ES-I3 (cell line): ENCODE measurements around the gene FGF7.

Experiments used
- H3K36me3 ChIP-seq: 2 replicates; pipeline ENCODE4 v1.6.1; 2013; ENCODE audit warnings: mild to moderate bottlenecking, low read length, control low read depth, moderate library complexity; ENCODE audit not compliant: insufficient read depth
- H3K4me1 ChIP-seq: 2 replicates; pipeline ENCODE4 v1.6.1; 2013; ENCODE audit warnings: mild to moderate bottlenecking, control low read depth, low read length; ENCODE audit not compliant: insufficient read depth
- H3K9ac ChIP-seq: 2 replicates; pipeline ENCODE4 v1.6.1; 2013; ENCODE audit warnings: low read depth, mild to moderate bottlenecking, low read length, moderate library complexity
- H3K9me3 ChIP-seq: 2 replicates; pipeline ENCODE4 v1.6.1; 2013; ENCODE audit warnings: mild to moderate bottlenecking, low read length, moderate library complexity; ENCODE audit not compliant: control insufficient read depth, insufficient read depth

Gene FGF7

DNA sequence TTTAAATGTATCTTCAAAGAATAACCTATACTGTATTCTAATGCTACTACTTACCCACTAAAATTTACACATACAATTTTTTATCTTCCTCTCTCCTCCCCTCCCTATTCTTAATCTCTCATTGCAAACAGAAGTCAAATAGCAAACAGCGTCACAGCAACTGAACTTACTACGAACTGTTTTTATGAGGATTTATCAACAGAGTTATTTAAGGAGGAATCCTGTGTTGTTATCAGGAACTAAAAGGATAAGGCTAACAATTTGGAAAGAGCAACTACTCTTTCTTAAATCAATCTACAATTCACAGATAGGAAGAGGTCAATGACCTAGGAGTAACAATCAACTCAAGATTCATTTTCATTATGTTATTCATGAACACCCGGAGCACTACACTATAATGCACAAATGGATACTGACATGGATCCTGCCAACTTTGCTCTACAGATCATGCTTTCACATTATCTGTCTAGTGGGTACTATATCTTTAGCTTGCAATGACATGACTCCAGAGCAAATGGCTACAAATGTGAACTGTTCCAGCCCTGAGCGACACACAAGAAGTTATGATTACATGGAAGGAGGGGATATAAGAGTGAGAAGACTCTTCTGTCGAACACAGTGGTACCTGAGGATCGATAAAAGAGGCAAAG is 984 bp downstream of the FGF7 start:
- Histone ChIP-seq H3K9me3 (no peaks in the 10 kb centered on the region), H3K4me1 (peaks cover 9% of the 10 kb centered on the region; the same call in 1 of the 2 replicates), H3K36me3 (no peaks in the 10 kb centered on the region), H3K9ac (no peak overlapping the region)

DNA sequence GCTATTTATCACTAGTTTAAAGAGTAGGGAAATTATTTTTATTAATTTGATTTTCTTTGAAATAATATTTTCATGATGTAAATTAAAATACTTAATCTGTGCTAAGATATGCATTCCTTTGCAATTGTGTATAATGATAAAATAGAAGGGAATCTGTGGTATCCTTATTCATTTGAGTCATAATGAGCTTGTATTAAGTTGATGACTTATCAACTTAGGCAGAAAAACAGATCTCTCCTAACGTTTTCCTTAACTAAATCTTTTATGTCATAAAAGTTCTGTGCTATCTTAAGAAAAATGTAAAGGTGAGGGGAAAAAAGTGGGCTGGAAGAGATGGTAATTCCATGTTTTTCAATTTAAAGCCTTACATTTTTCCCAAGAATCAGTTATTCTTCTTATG is 1.9 kb downstream of the FGF7 start:
- Histone ChIP-seq H3K4me1 (peaks cover 9% of the 10 kb centered on the region; the same call in 1 of the 2 replicates), H3K9me3 (no peaks in the 10 kb centered on the region), H3K9ac (no peak overlapping the region), H3K36me3 (no peaks in the 10 kb centered on the region)

DNA sequence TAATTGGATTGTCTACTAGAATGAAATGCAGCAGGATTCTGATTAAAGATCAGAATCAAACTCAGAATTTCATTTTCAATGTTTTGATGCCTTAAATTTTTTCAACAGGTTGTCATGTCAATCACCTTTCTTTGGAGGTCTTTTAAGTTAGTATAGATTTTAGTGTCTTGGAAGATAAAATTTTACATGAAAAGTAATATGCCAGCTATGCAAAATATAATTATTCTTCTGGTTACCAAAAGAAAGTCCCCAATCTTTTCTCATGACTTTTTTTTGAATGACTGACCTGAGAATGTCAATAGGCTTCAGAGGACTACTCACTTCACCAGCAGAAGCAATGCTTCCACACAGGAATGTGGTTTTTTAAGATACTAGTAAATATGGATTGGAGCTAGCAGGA is 4.3 kb downstream of the FGF7 start:
- H3K9me3 ChIP-seq, result no peaks in the 10 kb centered on the region
- no peak overlapping the region for H3K9ac ChIP-seq
- H3K36me3 ChIP-seq, result no peaks in the 10 kb centered on the region
- peaks cover 8% of the 10 kb centered on the region; the same call in 1 of the 2 replicates for H3K4me1 ChIP-seq

DNA sequence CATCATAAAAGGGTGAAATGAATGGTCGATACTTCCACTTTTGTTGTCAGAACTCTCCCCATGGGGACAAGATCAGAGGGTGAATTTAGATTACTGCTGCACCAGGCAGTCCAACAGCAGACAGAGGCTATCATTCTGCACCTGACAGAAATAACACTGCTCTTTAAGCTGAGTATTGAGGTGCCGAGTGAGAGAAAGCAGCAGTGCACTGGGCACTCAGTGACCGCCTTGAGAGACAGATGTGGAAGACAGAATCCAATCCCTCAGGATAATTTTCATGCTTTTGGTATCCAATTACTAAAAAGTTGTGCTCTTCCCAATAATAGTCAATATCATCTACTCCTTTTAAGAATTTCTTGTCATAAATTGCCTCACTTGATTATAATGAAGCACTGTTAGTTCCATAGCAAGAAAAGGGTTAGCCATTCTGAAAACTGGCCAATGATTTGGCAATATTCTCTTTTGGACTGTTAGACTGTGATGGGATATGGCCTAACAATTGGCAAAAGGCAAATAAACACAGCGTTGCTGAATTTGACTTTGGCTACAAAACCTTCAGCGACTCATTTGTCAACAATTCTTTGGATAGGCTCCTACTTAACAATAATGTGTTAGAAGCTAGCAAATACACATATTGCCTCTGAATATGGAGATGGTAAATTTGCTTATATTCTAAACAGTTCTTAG is 5.5 kb downstream of the FGF7 start:
- Histone ChIP-seq H3K9ac (no peak overlapping the region), H3K36me3 (no peaks in the 10 kb centered on the region), H3K4me1 (no peaks in the 10 kb centered on the region), H3K9me3 (no peaks in the 10 kb centered on the region)

DNA sequence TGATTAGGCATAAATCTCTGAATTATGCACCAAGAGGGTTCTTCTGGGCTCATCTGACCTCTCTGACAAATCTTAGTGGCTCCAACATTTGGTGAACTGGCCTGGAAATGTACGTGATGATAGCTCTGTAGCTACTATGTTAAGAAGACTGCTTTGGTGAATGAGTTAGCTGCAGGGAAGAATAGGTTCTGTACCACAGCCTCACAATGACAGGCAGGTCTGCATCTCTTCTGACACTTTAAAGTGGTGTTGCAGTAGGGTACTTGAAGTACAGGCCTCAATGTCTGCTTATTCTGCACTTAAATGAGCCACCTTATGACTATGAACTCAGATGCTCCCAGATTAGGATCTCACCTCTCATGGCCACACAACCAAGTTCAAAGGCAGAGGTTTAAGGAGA is 7.0 kb downstream of the FGF7 start:
- Histone ChIP-seq H3K36me3 (no peaks in the 10 kb centered on the region), H3K9me3 (no peaks in the 10 kb centered on the region), H3K9ac (no peak overlapping the region), H3K4me1 (0 out of 2 replicates have a peak, but pooled peaks cover 6% of the 10 kb centered on the region)

DNA sequence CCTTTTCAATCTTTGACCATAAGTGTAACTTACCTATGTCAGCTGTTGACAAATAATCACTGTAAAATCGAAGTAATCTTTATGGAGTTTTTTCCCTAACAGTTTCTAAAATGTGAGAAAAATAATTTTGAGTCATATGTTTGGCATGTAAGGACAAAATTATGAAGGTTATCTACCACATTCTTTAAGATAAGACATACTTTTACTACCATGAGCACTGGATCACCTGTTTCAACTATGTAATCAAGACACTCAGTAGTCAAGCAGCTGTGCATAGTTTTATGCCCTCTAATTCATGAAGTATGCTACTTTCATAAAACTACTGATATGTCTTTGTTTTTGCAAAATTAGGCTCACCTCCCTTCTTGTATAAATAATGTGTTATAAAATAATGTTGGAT is 12.1 kb downstream of the FGF7 start:
- Histone ChIP-seq H3K9me3 (no peaks in the 10 kb centered on the region), H3K9ac (no peak overlapping the region), H3K36me3 (no peaks in the 10 kb centered on the region), H3K4me1 (0 out of 2 replicates have a peak, but pooled peaks cover 9% of the 10 kb centered on the region)

DNA sequence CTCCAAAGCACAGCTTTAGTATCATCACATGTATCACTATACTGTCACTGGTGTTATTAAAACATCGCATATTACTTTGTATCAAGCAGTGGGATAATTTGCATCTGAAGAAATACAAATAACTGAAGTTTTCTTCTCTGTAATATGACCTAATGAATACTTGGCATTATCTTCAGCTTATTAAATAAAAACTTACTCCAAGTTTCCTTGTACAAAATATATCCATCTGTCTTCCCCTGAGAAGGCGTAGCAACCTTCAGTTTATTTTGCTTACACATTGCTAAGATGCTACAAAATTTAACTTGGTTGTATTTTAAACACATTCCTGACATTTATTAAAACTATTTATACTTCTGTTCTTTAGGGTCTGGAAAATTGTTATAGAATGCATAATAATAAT is 13.7 kb downstream of the FGF7 start:
- H3K9ac ChIP-seq, result no peak overlapping the region

DNA sequence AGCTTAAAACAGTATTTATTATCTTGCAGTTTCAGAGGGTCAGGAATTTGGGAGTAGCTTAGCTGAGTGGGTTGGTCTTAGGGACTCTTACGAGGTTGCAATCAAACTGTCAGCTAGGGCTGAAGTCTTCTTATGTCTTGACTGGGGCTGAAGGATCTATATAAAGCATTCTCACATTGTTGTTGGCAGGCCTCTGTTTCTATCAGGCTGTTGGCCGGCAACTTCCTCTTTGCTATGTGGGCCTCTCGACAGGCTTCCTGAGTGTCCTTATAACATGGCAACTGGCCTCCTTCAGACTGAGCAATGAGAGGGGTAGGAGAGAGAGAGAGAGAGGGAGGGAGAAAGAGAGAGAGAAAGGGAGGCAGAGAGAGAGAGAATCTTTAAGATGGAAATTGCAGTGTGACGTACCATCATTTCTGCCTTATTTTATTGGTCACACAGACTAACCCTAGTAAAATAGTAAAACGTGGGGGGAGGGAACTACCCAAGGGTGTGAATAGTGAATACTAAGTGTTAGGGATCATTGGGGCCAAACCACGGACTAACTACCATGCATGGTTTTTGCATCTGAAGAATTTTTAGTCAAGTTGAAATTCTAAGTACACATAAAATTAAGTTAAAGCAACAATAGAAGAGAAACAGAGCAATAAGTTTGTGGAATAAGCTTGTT is 16.1 kb downstream of the FGF7 start:
- Histone ChIP-seq H3K36me3 (no peaks in the 10 kb centered on the region), H3K9me3 (no peaks in the 10 kb centered on the region), H3K4me1 (0 out of 2 replicates have a peak, but pooled peaks cover 7% of the 10 kb centered on the region), H3K9ac (no peak overlapping the region)

More for the DNA sequence above, 13.7 kb downstream of the FGF7 start:
- Histone ChIP-seq H3K9me3 (no peaks in the 10 kb centered on the region), H3K36me3 (no peaks in the 10 kb centered on the region), H3K4me1 (0 out of 2 replicates have a peak, but pooled peaks cover 9% of the 10 kb centered on the region)

DNA sequence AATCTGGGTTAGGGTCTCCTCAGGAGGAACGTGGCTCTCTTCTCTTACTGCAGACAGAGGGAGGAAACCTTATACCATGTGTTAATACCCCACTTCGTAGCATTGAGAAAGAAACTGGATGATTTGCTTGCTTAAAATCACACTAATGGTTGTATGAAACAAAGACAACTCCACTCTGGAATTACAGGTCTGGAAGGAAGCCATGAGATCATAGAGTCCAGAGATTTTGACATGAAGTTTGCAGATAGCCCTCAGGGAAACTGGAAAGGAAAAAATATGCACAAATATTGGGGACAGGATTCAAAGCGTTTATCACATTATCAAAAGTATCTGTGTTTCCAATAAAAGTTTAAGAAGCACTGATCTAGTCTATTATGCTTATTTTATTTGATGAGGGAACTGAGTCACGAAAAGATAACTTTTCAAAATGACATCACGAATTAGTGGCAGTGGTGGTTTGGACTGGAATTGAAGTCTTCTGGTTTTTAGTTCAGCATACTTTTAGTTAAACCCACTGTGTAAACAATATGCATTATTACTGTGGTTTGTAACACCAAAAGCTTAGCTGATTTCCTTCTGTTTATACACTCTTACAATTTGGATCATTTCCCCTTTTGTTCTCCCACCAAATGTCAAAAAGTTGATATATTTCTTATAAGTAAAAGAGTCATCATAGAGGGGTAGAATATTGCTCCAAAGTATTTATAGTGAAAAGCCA is 16.8 kb downstream of the FGF7 start:
- H3K36me3 ChIP-seq, result no peaks in the 10 kb centered on the region
- no peak overlapping the region for H3K9ac ChIP-seq
- H3K9me3 ChIP-seq, result no peaks in the 10 kb centered on the region
- 0 out of 2 replicates have a peak, but pooled peaks cover 3% of the 10 kb centered on the region for H3K4me1 ChIP-seq

DNA sequence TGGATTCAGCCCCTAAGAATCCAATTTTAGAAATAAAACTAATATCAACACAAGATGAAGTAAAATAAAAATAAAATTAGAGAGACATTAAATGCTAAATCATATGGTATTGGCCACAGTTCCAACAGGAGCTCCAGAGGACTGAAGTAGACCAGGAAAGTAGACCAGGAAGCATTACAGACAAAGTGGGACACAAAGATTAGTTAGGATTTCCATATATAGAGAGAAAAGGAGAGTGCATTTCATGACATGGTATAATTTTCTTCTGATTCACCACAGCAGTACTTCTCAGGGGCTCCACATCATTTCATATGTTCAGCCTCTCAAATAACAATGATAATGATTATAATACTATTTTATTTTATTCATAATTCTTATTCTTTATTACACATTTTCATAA is 18.3 kb downstream of the FGF7 start:
- Histone ChIP-seq H3K36me3 (no peaks in the 10 kb centered on the region), H3K4me1 (0 out of 2 replicates have a peak, but pooled peaks cover 3% of the 10 kb centered on the region), H3K9ac (no peak overlapping the region), H3K9me3 (no peaks in the 10 kb centered on the region)

DNA sequence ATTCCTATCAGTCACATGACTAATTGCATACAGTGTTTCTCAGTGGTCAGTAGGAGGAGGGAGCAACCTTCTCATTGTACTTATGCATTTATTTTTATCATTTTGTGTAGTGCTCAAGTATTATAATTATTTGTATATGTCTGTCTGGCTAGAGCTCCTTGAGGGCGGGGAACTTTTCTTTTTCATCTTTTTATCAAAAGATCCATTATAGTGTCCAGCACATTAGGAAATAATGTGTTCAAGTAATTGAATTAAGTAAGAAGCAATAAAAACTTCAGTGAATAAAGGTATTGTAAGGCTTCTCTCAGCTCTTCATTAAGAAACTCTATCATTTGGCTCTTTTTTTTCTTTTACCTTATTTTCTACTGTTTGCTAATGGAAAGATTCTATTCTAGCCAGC is 18.8 kb downstream of the FGF7 start:
- 0 out of 2 replicates have a peak, but pooled peaks cover 3% of the 10 kb centered on the region for H3K4me1 ChIP-seq
- H3K9me3 ChIP-seq, result no peaks in the 10 kb centered on the region
- H3K36me3 ChIP-seq, result no peaks in the 10 kb centered on the region
- no peak overlapping the region for H3K9ac ChIP-seq

DNA sequence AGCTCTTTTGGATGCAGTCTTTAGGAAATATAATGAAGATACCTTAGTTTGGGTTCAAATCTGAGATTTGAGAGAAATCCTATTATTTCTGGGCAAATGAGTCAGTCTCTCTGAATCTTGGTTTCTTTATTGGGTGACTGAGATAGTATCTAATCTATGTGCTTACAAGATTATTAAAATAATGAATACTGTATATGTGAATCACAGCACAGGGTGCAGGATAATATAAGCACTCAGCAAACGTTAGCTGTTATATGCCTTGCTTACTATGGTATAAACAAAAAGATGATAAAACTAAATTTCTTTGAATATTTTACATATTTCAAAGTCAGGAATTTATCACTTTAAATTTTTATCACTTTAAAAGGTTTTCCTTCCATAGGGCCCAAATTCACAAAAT is 29.6 kb downstream of the FGF7 start:
- no peaks in the 10 kb centered on the region for H3K9me3 ChIP-seq
- no peaks in the 10 kb centered on the region for H3K36me3 ChIP-seq
- no peaks in the 10 kb centered on the region for H3K4me1 ChIP-seq
- no peak overlapping the region for H3K9ac ChIP-seq

DNA sequence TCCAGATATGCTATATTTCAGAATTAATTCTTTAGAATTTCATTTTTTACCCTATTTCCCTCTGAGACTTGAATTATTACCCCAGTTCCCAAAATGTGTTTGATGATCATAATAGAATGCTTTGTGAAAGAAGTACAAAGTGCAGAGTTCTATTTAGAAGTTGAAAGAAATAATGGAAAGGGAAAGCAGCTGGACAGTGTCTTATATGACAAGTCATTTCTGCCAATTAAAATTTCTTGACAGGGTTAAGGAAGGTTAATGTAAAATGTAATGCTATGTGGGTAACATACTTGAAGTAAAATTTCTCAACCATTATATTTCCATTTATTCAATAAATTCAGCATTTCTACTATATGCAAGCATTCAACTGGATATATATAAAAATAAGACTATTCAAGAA is 33.1 kb downstream of the FGF7 start:
- H3K4me1 ChIP-seq, result no peaks in the 10 kb centered on the region
- H3K9ac ChIP-seq, result no peak overlapping the region
- no peaks in the 10 kb centered on the region for H3K36me3 ChIP-seq
- H3K9me3 ChIP-seq, result no peaks in the 10 kb centered on the region

DNA sequence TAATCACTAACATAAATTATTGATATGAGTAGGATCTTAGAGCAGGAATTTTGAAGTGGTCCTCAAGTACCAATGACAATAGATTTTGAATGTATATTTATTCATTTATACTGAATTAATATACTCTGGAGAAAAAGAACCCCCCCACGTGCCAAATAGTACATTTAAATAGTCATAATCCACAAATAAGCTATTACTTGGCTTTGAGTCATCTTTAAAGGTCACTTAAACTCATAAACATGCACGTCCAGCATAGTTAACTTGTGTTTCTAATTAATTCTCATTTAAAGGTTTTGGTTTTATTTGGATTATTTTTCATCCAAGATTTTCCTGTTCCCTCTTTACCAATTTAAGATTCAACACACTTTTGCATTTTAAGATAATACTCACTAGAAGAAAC is 35.1 kb downstream of the FGF7 start:
- Histone ChIP-seq H3K9me3 (no peaks in the 10 kb centered on the region), H3K4me1 (no peaks in the 10 kb centered on the region), H3K9ac (no peak overlapping the region), H3K36me3 (no peaks in the 10 kb centered on the region)
